Measurements from ENCODE around the gene OR6B3.

The OR6B3 gene

DNA sequence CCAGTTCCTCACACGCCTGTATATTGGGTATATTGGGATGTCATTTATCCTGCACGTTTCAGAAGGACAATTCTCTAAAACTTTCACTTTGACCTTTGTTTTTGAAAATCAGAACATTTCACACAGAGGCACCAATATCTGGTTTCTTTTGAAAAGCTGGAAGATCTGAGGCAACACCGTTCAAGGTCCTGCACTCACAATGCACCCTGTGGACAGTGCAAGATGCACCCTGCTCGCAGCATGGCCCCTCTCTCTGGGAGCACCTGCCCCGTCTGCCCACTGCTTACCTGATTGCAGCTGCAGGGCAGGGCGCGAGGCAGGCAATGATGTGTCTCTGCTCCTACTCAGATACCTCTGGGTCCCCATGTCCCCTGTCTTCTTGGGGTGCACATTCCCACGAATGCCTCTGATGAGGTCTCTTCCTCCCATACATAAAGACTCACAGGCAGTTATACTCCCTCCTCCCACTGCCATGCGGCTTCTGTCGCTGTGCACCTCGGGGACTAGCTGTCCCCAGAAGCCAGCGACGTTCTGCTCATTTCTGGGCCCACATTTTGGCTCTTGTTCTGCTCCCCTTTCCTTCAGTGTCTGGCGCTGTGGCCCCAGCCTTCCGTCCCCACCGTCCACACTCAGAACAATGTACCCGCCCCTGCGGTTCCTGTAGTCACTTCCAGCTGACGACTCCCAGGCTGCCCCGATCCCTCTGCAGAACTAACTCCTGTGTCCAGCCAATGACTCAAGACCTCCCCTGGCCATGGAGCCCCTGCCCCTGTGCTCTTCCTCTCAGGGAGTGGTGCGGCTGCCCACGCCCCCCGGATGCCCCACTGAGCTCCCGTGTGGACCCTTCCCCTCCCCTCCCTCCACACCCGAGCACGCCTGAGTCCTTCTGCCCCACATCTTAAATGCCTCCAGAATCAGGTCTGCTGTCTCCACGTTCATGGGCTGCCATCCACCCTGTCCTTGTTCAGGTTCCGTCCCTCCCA, at the start of gene OR6B3:
Gene OR6B3 (minus strand): TSS at position 349 of the 983 bp plus-strand sequence.
- TF ChIP-seq CTCF (conservative IDR thresholded peaks at IDR 0.05) (no peak), ZFX (IDR thresholded peaks at IDR 0.05) (no peak)
- no peak within 1 kb of the TSS for H3K27ac ChIP-seq

DNA sequence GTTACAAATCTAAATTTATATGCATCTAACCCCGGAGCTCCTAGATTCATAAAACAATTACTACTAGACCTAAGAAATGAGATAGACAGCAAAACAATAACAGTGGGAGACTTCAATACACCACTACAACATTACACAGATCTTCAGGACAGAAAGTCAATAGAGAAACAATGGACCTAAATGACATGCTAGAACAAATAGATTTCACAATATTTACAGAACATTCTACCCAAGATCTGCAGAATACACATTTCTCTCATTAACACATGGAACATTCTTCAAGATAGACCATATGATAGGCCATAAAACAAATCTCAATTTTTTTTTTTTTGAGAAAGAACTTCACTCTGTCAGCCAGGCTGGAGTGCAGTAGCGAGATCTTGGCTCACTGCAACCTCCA, 45.0 kb upstream of the OR6B3 start:
- H3K27ac ChIP-seq = no peak overlapping the region
- no peak for TF ChIP-seq ZFX (IDR thresholded peaks at IDR 0.05)
- TF ChIP-seq CTCF (conservative IDR thresholded peaks at IDR 0.05) = no peak

GRCh38 chr2:240095556-240096523, 42.5 kb upstream of the OR6B3 start:
- no peak for TF ChIP-seq ZFX (IDR thresholded peaks at IDR 0.05)
- TF ChIP-seq CTCF (conservative IDR thresholded peaks at IDR 0.05) = no peak
- H3K27ac ChIP-seq = no peak overlapping the region

- TF ChIP-seq CTCF (conservative IDR thresholded peaks at IDR 0.05) (no peak), ZFX (IDR thresholded peaks at IDR 0.05) (no peak)
- no peak overlapping the region for H3K27ac ChIP-seq
Measured at GRCh38 chr2:240089306-240089705, 36.0 kb upstream of the OR6B3 start.

DNA sequence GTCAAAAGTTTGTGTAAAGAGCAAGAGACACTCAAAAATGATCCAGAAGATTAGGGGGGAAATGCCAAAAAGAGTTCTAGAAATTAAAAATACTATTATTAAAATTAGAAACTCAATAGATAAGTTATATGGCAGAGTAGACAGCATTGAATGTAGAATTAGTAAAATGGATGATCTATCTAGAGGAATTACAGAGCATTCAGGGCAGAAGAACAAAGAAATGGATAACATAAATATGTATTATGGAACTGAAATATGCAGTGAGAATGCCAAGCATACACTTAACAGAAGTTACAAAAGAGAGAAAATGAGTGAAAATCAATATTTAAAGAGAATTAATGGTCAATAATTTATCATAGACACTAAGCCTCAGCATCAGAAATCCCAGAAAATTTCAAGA, 33.2 kb upstream of the OR6B3 start:
- H3K27ac ChIP-seq = no peak overlapping the region
- TF ChIP-seq CTCF (conservative IDR thresholded peaks at IDR 0.05) (no peak), ZFX (IDR thresholded peaks at IDR 0.05) (no peak)

GRCh38 chr2:240078631-240079030, 25.3 kb upstream of the OR6B3 start:
- no peak overlapping the region for H3K27ac ChIP-seq
- no peak for TF ChIP-seq CTCF (conservative IDR thresholded peaks at IDR 0.05)
- TF ChIP-seq ZFX (IDR thresholded peaks at IDR 0.05) = no peak

All from C4-2B (cell line).